Neuronal stem cell (in vitro differentiated cells): ENCODE measurements around the gene JAKMIP3.

Experiments used
- DNase-seq: peaks from one replicate; pipeline ENCODE4 v3.0.0-alpha.2; 2013; ENCODE audit warnings: low spot score
- H2AFZ ChIP-seq: one replicate; pipeline ENCODE4 v1.6.1; 2013; ENCODE audit warnings: mild to moderate bottlenecking, low read length, inconsistent platforms
- H2AK5ac ChIP-seq: 2 replicates; pipeline ENCODE4 v1.6.1; 2013; ENCODE audit warnings: low read depth, mild to moderate bottlenecking, inconsistent platforms, low read length, moderate library complexity, mixed read lengths
- H2BK120ac ChIP-seq: 2 replicates; pipeline ENCODE4 v1.6.1; 2013; ENCODE audit warnings: low read depth, mild to moderate bottlenecking, inconsistent platforms, low read length, moderate library complexity, mixed read lengths
- H2BK12ac ChIP-seq: one replicate; pipeline ENCODE4 v1.6.1; 2013; ENCODE audit warnings: low read length, inconsistent platforms
- H2BK15ac ChIP-seq: 2 replicates; pipeline ENCODE4 v1.6.1; 2013; ENCODE audit warnings: mild to moderate bottlenecking, low read length, inconsistent platforms, mixed read lengths
- H2BK5ac ChIP-seq: one replicate; pipeline ENCODE4 v1.6.1; 2013; ENCODE audit warnings: inconsistent platforms, mild to moderate bottlenecking, low read length, moderate library complexity
- H3K14ac ChIP-seq: one replicate; pipeline ENCODE4 v1.6.1; 2013; ENCODE audit warnings: low read length, inconsistent platforms
- H3K18ac ChIP-seq: 2 replicates; pipeline ENCODE4 v1.6.1; 2013; ENCODE audit warnings: low read length, inconsistent platforms
- H3K23ac ChIP-seq: 2 replicates; pipeline ENCODE4 v1.6.1; 2013; ENCODE audit warnings: low read depth, mild to moderate bottlenecking, mixed read lengths, low read length, inconsistent platforms; ENCODE audit not compliant: poor library complexity
- H3K27ac ChIP-seq: replicated peaks from 3 replicates; pipeline ENCODE4 v1.5.1; 2013; ENCODE audit warnings: low read length, inconsistent platforms
- H3K27me3 ChIP-seq, 3 experiments: 2 replicates each; pipeline ENCODE4 v1.6.1; 2013; ENCODE audit warnings: low read length in 3 of 3, mild to moderate bottlenecking in 2 of 3, inconsistent platforms in 1 of 3, low read depth in 1 of 3, mixed read lengths in 1 of 3, moderate library complexity in 1 of 3; ENCODE audit not compliant: control insufficient read depth in 3 of 3, insufficient read depth in 3 of 3
- H3K36me3 ChIP-seq, 2 donors: replicated peaks in 1 of 2; 2 replicates each; pipeline ENCODE4 v1.6.1; 2013; ENCODE audit warnings: low read length in 2 of 2; ENCODE audit not compliant: control insufficient read depth in 2 of 2, insufficient read depth in 2 of 2
- H3K4ac ChIP-seq: 2 replicates; pipeline ENCODE4 v1.6.1; 2013; ENCODE audit warnings: inconsistent platforms, mild to moderate bottlenecking, low read length, moderate library complexity
- H3K4me1 ChIP-seq, 2 donors: 1 replicate in 1 of 2; 2 replicates in 1 of 2; pipeline ENCODE4 v1.6.1; 2013; ENCODE audit warnings: low read length in 2 of 2, low read depth in 1 of 2; ENCODE audit not compliant: control insufficient read depth in 2 of 2, insufficient read depth in 1 of 2
- H3K4me2 ChIP-seq: one replicate; pipeline ENCODE4 v1.6.1; 2013; ENCODE audit warnings: mild to moderate bottlenecking, low read length, inconsistent platforms; ENCODE audit not compliant: insufficient read depth, poor library complexity, severe bottlenecking
- H3K4me3 ChIP-seq, 2 donors: 2 replicates each; pipeline ENCODE4 v1.5.1; 2013; ENCODE audit warnings: low read length in 2 of 2, mild to moderate bottlenecking in 2 of 2, inconsistent platforms in 1 of 2, moderate library complexity in 1 of 2
- H3K79me1 ChIP-seq: one replicate; pipeline ENCODE4 v1.6.1; 2013; ENCODE audit warnings: low read depth, mild to moderate bottlenecking, inconsistent platforms, low read length, moderate library complexity
- H3K9ac ChIP-seq: one replicate; pipeline ENCODE4 v1.6.1; 2013; ENCODE audit warnings: mild to moderate bottlenecking, low read depth, low read length, inconsistent platforms; ENCODE audit not compliant: poor library complexity
- H3K9me3 ChIP-seq, 2 donors: replicated peaks in 1 of 2; 2 replicates each; pipeline versions ENCODE3 to v1.6.1; 2013; ENCODE audit warnings: low read length in 2 of 2, mild to moderate bottlenecking in 2 of 2, inconsistent platforms in 1 of 2, low read depth in 1 of 2, mixed read lengths in 1 of 2, moderate library complexity in 1 of 2; ENCODE audit not compliant: control insufficient read depth in 2 of 2, insufficient read depth in 1 of 2
- H4K8ac ChIP-seq: one replicate; pipeline ENCODE4 v1.6.1; 2013; ENCODE audit warnings: low read depth, mild to moderate bottlenecking, inconsistent platforms, low read length, moderate library complexity
- H4K91ac ChIP-seq: one replicate; pipeline ENCODE4 v1.6.1; 2013; ENCODE audit warnings: low read length, low read depth, mild to moderate bottlenecking, inconsistent platforms; ENCODE audit not compliant: poor library complexity
- WGBS, 2 donors: extraction: QIAGEN DNeasy Blood & Tissue Kit; methylation state at CpG; one replicate each; pipeline ENCODE4 v1.1.7; 2013; ENCODE audit warnings: missing lambda C conversion rate in 2 of 2, mixed read lengths in 1 of 2; ENCODE audit not compliant: insufficient read length in 2 of 2, insufficient replicate concordance in 1 of 2; ENCODE audit errors: extremely low coverage in 2 of 2; 5-methylcytosine and 5-hydroxymethylcytosine counted together

Gene JAKMIP3

GRCh38 chr10:132069122-132069848 lies 3.5 kb downstream of the JAKMIP3 start:
- peaks cover 8 to 10% of the 10 kb centered on the region in 2 donors for H3K4me1 ChIP-seq
- no peak overlapping the region for H3K4ac ChIP-seq
- H2BK15ac ChIP-seq = no peak overlapping the region
- H3K4me3 ChIP-seq = no peak overlapping the region
- H3K23ac ChIP-seq = no peak overlapping the region
- no peak overlapping the region for H3K14ac ChIP-seq
- H4K91ac ChIP-seq = no peak overlapping the region
- no peaks in the 10 kb centered on the region for H3K9me3 ChIP-seq
- H3K9ac ChIP-seq = no peak overlapping the region
- WGBS, 2 donors = no CpG with 5 or more reads among the region's 8 CpGs
- no peak overlapping the region for H3K4me2 ChIP-seq
- H2AFZ ChIP-seq = no peak overlapping the region
- no peaks in the 10 kb centered on the region for H3K36me3 ChIP-seq
- H3K27ac ChIP-seq = no peak overlapping the region
- peaks cover 0 to 26% (median 0%) of the 10 kb centered on the region in 3 experiments for H3K27me3 ChIP-seq
- no peak overlapping the region for H2BK120ac ChIP-seq
- H3K79me1 ChIP-seq = no peaks in the 10 kb centered on the region
- H2AK5ac ChIP-seq = no peak overlapping the region
- no peak for DNase-seq
- H3K18ac ChIP-seq = no peak overlapping the region
- no peak overlapping the region for H2BK5ac ChIP-seq
- no peak overlapping the region for H2BK12ac ChIP-seq
- H4K8ac ChIP-seq = no peak overlapping the region

GRCh38 chr10:132069849-132070182 lies 4.1 kb downstream of the JAKMIP3 start:
- WGBS, 2 donors = no CpG with 5 or more reads among the region's 7 CpGs
- Histone ChIP-seq H3K4me1 (peaks cover 8 to 10% of the 10 kb centered on the region in 2 donors), H2BK5ac (no peak overlapping the region), H3K9ac (no peak overlapping the region), H3K4me2 (no peak overlapping the region), H4K8ac (no peak overlapping the region), H3K4me3 (no peak overlapping the region), H3K23ac (no peak overlapping the region), H3K9me3 (no peaks in the 10 kb centered on the region), H3K18ac (no peak overlapping the region), H3K27ac (no peak overlapping the region), H3K36me3 (no peaks in the 10 kb centered on the region), H3K79me1 (no peaks in the 10 kb centered on the region), H4K91ac (no peak overlapping the region), H2AK5ac (no peak overlapping the region), H2BK12ac (no peak overlapping the region), H2BK15ac (no peak overlapping the region), H2AFZ (no peak overlapping the region), H2BK120ac (no peak overlapping the region), H3K27me3 (peaks cover 0 to 20% (median 0%) of the 10 kb centered on the region in 3 experiments), H3K14ac (no peak overlapping the region), H3K4ac (no peak overlapping the region)
- no peak for DNase-seq

GRCh38 chr10:132070724-132071123 lies 5.0 kb downstream of the JAKMIP3 start:
- Histone ChIP-seq H3K9ac (no peak overlapping the region), H4K91ac (no peak overlapping the region), H4K8ac (no peak overlapping the region), H2BK12ac (no peak overlapping the region), H3K4me1 (peaks cover 3 to 5% of the 10 kb centered on the region in 2 donors), H3K27me3 (peaks cover 0 to 16% (median 0%) of the 10 kb centered on the region in 3 experiments), H2BK5ac (no peak overlapping the region), H3K18ac (no peak overlapping the region), H2BK15ac (no peak overlapping the region), H2AFZ (no peak overlapping the region), H3K4ac (no peak overlapping the region), H3K36me3 (no peaks in the 10 kb centered on the region), H2AK5ac (no peak overlapping the region), H3K79me1 (no peaks in the 10 kb centered on the region), H3K4me3 (no peak overlapping the region), H2BK120ac (no peak overlapping the region), H3K9me3 (no peaks in the 10 kb centered on the region), H3K14ac (no peak overlapping the region), H3K27ac (no peak overlapping the region), H3K23ac (no peak overlapping the region), H3K4me2 (no peak overlapping the region)
- WGBS, 2 donors = no CpG with 5 or more reads among the region's 3 CpGs
- DNase-seq = no peak

- H3K36me3 ChIP-seq = no peaks in the 10 kb centered on the region
- no peak overlapping the region for H2BK15ac ChIP-seq
- no peak overlapping the region for H3K14ac ChIP-seq
- no CpG with 5 or more reads among the region's 3 CpGs for WGBS, 2 donors
- H2BK120ac ChIP-seq = no peak overlapping the region
- H4K91ac ChIP-seq = no peak overlapping the region
- no peaks in the 10 kb centered on the region for H3K9me3 ChIP-seq
- H3K27ac ChIP-seq = no peak overlapping the region
- H4K8ac ChIP-seq = no peak overlapping the region
- DNase-seq = no peak
- H3K4me2 ChIP-seq = no peak overlapping the region
- no peaks in the 10 kb centered on the region for H3K4me1 ChIP-seq
- H3K79me1 ChIP-seq = no peaks in the 10 kb centered on the region
- H3K4ac ChIP-seq = no peak overlapping the region
- H2BK12ac ChIP-seq = no peak overlapping the region
- H2AFZ ChIP-seq = no peak overlapping the region
- H3K4me3 ChIP-seq = no peak overlapping the region
- no peak overlapping the region for H2BK5ac ChIP-seq
- no peak overlapping the region for H2AK5ac ChIP-seq
- peaks cover 0 to 9% (median 0%) of the 10 kb centered on the region in 3 experiments for H3K27me3 ChIP-seq
- no peak overlapping the region for H3K9ac ChIP-seq
- no peak overlapping the region for H3K18ac ChIP-seq
- no peak overlapping the region for H3K23ac ChIP-seq
These were observed 5.9 kb downstream of the JAKMIP3 start for GRCh38 chr10:132071667-132072066.
